Measurements from ENCODE around the gene NEK5.

DNA sequence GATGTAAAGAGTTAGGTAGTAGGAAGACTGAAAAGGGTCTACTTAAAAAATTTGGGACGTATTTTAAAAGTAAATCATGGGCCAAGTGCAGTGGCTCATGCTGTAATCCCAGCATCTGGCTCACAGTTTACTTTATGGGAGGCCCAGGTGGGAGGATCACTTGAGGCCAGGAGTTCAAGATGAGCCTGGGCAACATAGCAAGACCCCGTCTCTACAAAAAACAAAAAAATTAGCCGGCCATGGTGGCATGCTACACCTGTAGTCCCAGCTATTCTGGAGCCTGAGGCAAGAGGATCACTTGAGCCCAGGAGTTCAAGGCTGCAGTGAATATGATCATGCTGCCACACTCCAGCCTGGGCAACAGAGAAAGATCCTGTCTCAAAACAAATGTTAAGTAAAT, 81.4 kb downstream of the NEK5 start:
- TF ChIP-seq, protein P1, sequence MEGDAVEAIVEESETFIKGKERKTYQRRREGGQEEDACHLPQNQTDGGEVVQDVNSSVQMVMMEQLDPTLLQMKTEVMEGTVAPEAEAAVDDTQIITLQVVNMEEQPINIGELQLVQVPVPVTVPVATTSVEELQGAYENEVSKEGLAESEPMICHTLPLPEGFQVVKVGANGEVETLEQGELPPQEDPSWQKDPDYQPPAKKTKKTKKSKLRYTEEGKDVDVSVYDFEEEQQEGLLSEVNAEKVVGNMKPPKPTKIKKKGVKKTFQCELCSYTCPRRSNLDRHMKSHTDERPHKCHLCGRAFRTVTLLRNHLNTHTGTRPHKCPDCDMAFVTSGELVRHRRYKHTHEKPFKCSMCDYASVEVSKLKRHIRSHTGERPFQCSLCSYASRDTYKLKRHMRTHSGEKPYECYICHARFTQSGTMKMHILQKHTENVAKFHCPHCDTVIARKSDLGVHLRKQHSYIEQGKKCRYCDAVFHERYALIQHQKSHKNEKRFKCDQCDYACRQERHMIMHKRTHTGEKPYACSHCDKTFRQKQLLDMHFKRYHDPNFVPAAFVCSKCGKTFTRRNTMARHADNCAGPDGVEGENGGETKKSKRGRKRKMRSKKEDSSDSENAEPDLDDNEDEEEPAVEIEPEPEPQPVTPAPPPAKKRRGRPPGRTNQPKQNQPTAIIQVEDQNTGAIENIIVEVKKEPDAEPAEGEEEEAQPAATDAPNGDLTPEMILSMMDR (IDR thresholded peaks at IDR 0.05), result no peak
- TF ChIP-seq POLR2AphosphoS5 (IDR thresholded peaks at IDR 0.05), result no peak

Measured in prostate gland (tissue), 2 donors.